Stomach (tissue), 9 donors: ENCODE measurements around the gene UNC5B. TPM values are rescaled to one million over a fixed set of nuclear protein-coding genes. Genes with fewer than 3 reads are reported as not detected.

ENCODE experiments used
- DNase-seq, 2 donors: peaks; one replicate each; pipeline versions ENCODE4 v3.0.0 to v3.0.0-alpha.2; 2013 to 2019
- H3K27ac ChIP-seq, 5 donors: fragments of 200-600 bp in 4 of 5; sonication (generic) in 4 of 5; one replicate each; pipeline ENCODE4 v1.5.1; 2013 to 2019; ENCODE audit warnings: mild to moderate bottlenecking in 1 of 5, moderate library complexity in 1 of 5
- H3K27me3 ChIP-seq, 3 donors: fragments of 200-600 bp; sonication (generic); one replicate each; pipeline ENCODE4 v1.5.1; 2017 to 2019; ENCODE audit warnings: mixed run types in 1 of 3
- H3K36me3 ChIP-seq, 4 donors: fragments of 200-600 bp; sonication (generic); 1 replicate in 3 of 4; 2 replicates in 1 of 4; pipeline ENCODE4 v1.5.1; 2016 to 2019
- H3K4me1 ChIP-seq, 4 donors: fragments of 200-600 bp; sonication (generic); one replicate each; pipeline ENCODE4 v1.5.1; 2016 to 2019
- H3K4me3 ChIP-seq, 4 donors: fragments of 200-600 bp; sonication (generic) in 3 of 4; one replicate each; pipeline ENCODE4 v1.5.1; 2016 to 2019; ENCODE audit warnings: mild to moderate bottlenecking in 1 of 4
- H3K9me3 ChIP-seq, 4 donors: fragments of 200-600 bp; sonication (generic); one replicate each; pipeline ENCODE4 v1.5.1; 2016 to 2019
- CTCF ChIP-seq, 7 experiments: fragments of 450-650 bp in 4 of 7; fragments of 200-600 bp in 3 of 7; sonication (generic) in 3 of 7; IDR thresholded peaks; one replicate each; pipeline ENCODE4 v1.5.1; 2016 to 2019; ENCODE audit warnings: antibody characterized with exemption in 7 of 7, control low read depth in 2 of 7, mild to moderate bottlenecking in 1 of 7
- EP300 ChIP-seq: sonication (generic); formaldehyde crosslinking; IDR thresholded peaks from one replicate; pipeline ENCODE4 v1.6.1; 2017; ENCODE audit warnings: antibody characterized with exemption
- POLR2A ChIP-seq, 4 donors: fragments of 450-650 bp; IDR thresholded peaks; one replicate each; pipeline ENCODE4 v1.6.1; 2016; ENCODE audit warnings: antibody characterized with exemption in 4 of 4, control low read depth in 2 of 4, mild to moderate bottlenecking in 1 of 4, moderate library complexity in 1 of 4
- POLR2AphosphoS5 ChIP-seq, 3 donors: sonication (generic); formaldehyde crosslinking; IDR thresholded peaks; one replicate each; pipeline ENCODE4 v1.6.1; 2016; ENCODE audit warnings: antibody characterized with exemption in 3 of 3
- WGBS, 5 donors: extraction: QIAGEN DNeasy Blood & Tissue Kit in 3 of 5; methylation state at CpG; one replicate each; pipeline versions ENCODE4 v1.1.5 to v1.1.7; 2013 to 2018; 5-methylcytosine and 5-hydroxymethylcytosine counted together
- intact Hi-C: fragments of 100-400 bp; cut with DNase I; formaldehyde crosslinking; loops from one replicate; pipeline ENCODE4 v1.15.1; 2023; ENCODE audit warnings: low total_unique reads
- polyA plus RNA-seq, 3 donors: library from polyadenylated mRNA; stranded (reverse); fragments of 200-250 nt; gene quantifications; one replicate each; pipeline ENCODE4 v1.2.3, GENCODE V29; 2013
- total RNA-seq, 5 donors: library from RNA; depleted of rRNA; stranded (reverse); fragments of >200 nt; gene quantifications; one replicate each; pipeline versions ENCODE4 v1.1.0 to v1.2.3, GENCODE V29; 2014 to 2016
- donor health status: healthy with polysubstance abuse.
- donor health status: Bipolar disorder and iron deficiency.
- donor health status: healthy.

The UNC5B gene
- total and polyA plus RNA-seq, 8 donors, result 1.4 to 42.9 (median 5.7) TPM

GRCh38 chr10:71211053-71211452, 1.3 kb upstream of the UNC5B start:
- Histone ChIP-seq H3K9me3 (no peaks in the 10 kb centered on the region), H3K27ac (no peak overlapping the region), H3K36me3 (no peaks in the 10 kb centered on the region), H3K4me3 (no peak overlapping the region), H3K27me3 (peaks cover 0 to 74% (median 12%) of the 10 kb centered on the region in 3 donors), H3K4me1 (peaks cover 0 to 50% (median 47%) of the 10 kb centered on the region in 4 donors)
- TF ChIP-seq CTCF (IDR thresholded peaks at IDR 0.05), result no peak
- no peak for TF ChIP-seq POLR2A (IDR thresholded peaks at IDR 0.05)
- TF ChIP-seq POLR2AphosphoS5 (IDR thresholded peaks at IDR 0.05), result no peak
- no peak for TF ChIP-seq EP300
- 58 to 74% (median 66%) methylated on average over 4 of the region's 4 CpGs for WGBS, 5 donors
- DNase-seq, result peak in 1 of 2 donors; percentile 18
- intact Hi-C loops, result no loop called here

- peaks cover 5 to 57% (median 55%) of the 10 kb centered on the region in 4 donors for H3K4me1 ChIP-seq
- H3K27ac ChIP-seq, result peak overlapping the region in 4 of 5 donors; percentile 52 to 91 (median 86)
- peak overlapping the region; percentile 65 to 79 (median 72) for H3K4me3 ChIP-seq
- H3K36me3 ChIP-seq, result no peaks in the 10 kb centered on the region
- intact Hi-C loops, result no loop called here
- WGBS, 5 donors, result 4 to 15% (median 6%) methylated on average over 7 of the region's 7 CpGs
- no peak for DNase-seq
- no peak for TF ChIP-seq POLR2AphosphoS5 (IDR thresholded peaks at IDR 0.05)
- TF ChIP-seq POLR2A (IDR thresholded peaks at IDR 0.05), result no peak
- TF ChIP-seq CTCF (IDR thresholded peaks at IDR 0.05), result no peak
- H3K27me3 ChIP-seq, result peaks cover 0 to 74% (median 12%) of the 10 kb centered on the region in 3 donors
- H3K9me3 ChIP-seq, result no peaks in the 10 kb centered on the region
Observed at GRCh38 chr10:71211775-71212317, 524 bp upstream of the UNC5B start.

- peaks cover 14 to 70% (median 67%) of the 10 kb centered on the region in 4 donors for H3K4me1 ChIP-seq
- peak overlapping the region; percentile 65 to 79 (median 72) for H3K4me3 ChIP-seq
- peaks cover 0 to 76% (median 12%) of the 10 kb centered on the region in 3 donors for H3K27me3 ChIP-seq
- no peaks in the 10 kb centered on the region for H3K9me3 ChIP-seq
- peak; percentile 79 to 91 for DNase-seq
- TF ChIP-seq EP300 (no peak), POLR2AphosphoS5 (IDR thresholded peaks at IDR 0.05) (peak in 2 of 3 donors; percentile 37 to 60)
- H3K27ac ChIP-seq, result peak overlapping the region; percentile 76 to 91 (median 88)
- H3K36me3 ChIP-seq, result no peaks in the 10 kb centered on the region
- intact Hi-C loops, result no loop called here
- WGBS, 5 donors, result 0 to 4% (median 1%) methylated on average over 29 to 36 of the region's 36 CpGs
Observed at GRCh38 chr10:71213127-71213621, 804 bp downstream of the UNC5B start.

GRCh38 chr10:71213761-71214440, 1.5 kb downstream of the UNC5B start:
- H3K9me3 ChIP-seq, result no peaks in the 10 kb centered on the region
- H3K27ac ChIP-seq, result peak overlapping the region; percentile 40 to 91 (median 83)
- intact Hi-C loops, result no loop called here

More at GRCh38 chr10:71213761-71214440, 1.5 kb downstream of the UNC5B start:
- WGBS, 5 donors, result 5 to 11% (median 9%) methylated on average over 31 to 33 of the region's 33 CpGs
- Histone ChIP-seq H3K4me3 (peak overlapping the region; percentile 65 to 79 (median 72)), H3K27me3 (peaks cover 0 to 76% (median 12%) of the 10 kb centered on the region in 3 donors), H3K4me1 (peaks cover 14 to 72% (median 67%) of the 10 kb centered on the region in 4 donors), H3K36me3 (no peaks in the 10 kb centered on the region)
- DNase-seq, result peak in 1 of 2 donors; percentile 63
- TF ChIP-seq CTCF (IDR thresholded peaks at IDR 0.05), result no peak
- TF ChIP-seq POLR2AphosphoS5 (IDR thresholded peaks at IDR 0.05), result peak in 1 of 3 donors; percentile 12
